ENCODE measurements around the gene C1QTNF8.

DNA sequence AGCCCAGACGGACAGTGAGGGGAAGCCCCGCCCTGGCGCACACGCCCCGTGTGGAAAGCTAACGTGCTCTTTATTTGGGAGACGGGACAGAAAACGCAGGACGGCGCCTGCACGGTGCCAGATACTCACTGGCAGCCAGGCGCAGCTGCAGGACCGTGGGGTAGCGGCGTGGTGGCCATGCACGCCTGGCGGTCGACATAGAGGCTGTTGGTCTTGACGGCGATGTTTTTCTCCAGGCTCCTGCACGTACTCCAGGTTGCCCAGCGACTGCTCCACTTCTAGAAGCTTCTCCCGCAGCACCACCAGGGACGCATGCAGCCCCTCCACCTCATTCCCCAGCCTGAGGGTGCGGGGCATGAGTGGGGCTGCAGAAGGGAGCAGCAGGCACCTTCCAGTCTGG, 5.1 kb upstream of the C1QTNF8 start:
- TF ChIP-seq, protein P1, sequence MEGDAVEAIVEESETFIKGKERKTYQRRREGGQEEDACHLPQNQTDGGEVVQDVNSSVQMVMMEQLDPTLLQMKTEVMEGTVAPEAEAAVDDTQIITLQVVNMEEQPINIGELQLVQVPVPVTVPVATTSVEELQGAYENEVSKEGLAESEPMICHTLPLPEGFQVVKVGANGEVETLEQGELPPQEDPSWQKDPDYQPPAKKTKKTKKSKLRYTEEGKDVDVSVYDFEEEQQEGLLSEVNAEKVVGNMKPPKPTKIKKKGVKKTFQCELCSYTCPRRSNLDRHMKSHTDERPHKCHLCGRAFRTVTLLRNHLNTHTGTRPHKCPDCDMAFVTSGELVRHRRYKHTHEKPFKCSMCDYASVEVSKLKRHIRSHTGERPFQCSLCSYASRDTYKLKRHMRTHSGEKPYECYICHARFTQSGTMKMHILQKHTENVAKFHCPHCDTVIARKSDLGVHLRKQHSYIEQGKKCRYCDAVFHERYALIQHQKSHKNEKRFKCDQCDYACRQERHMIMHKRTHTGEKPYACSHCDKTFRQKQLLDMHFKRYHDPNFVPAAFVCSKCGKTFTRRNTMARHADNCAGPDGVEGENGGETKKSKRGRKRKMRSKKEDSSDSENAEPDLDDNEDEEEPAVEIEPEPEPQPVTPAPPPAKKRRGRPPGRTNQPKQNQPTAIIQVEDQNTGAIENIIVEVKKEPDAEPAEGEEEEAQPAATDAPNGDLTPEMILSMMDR (IDR thresholded peaks at IDR 0.05; ENCODE audit: insufficient read depth, low read depth, low read length), result no peak
- no peak for TF ChIP-seq EZH2 (IDR thresholded peaks at IDR 0.05; ENCODE audit: insufficient read depth, low read length)

Data from astrocyte (in vitro differentiated cells and primary cell).